ENCODE measurements around the gene TVP23A. TPM values are rescaled to one million over a fixed set of nuclear protein-coding genes. Genes with fewer than 3 reads are reported as not detected.

The TVP23A gene
- total and polyA plus RNA-seq, 10 donors = 0.29 to 2.2 (median 0.92) TPM; not detected in 1

DNA sequence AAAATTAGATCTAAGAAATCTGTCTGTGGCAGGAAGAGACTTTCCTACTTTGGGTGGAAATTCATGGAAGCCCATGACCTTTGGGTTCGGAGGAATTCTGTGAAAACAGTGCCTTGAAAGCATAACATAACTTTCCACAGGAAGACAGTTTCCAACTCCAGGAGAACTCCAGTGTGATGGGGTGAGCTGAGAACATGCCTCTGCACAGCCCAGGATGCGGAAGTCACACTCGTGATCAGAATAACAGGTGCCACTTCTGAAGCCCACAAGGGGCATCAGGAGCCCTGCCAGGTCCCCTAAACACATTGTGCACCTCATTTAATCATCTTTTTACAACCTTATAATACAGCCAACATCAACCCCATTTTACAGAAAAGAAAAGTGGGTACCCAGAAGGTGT lies 9.7 kb downstream of the TVP23A start:
- H3K27ac ChIP-seq = no peak overlapping the region
- WGBS, 5 donors = 59 to 82% (median 74%) methylated on average over 3 of the region's 3 CpGs
- no peak overlapping the region for H3K4me3 ChIP-seq
- intact Hi-C loops (cut with DNase I; ENCODE audit: low total_unique reads) = no loop called here
- no peaks in the 10 kb centered on the region for H3K27me3 ChIP-seq (replicated peaks in 1 of 7)
- TF ChIP-seq POLR2A (IDR thresholded peaks at IDR 0.05) (no peak), CTCF (IDR thresholded peaks at IDR 0.05 in 8 of 11, conservative IDR thresholded peaks at IDR 0.05 in 3 of 11) (no peak), POLR2AphosphoS5 (IDR thresholded peaks at IDR 0.05) (no peak)
- H3K36me3 ChIP-seq = no peaks in the 10 kb centered on the region
- no peak for DNase-seq
- H3K9me3 ChIP-seq = no peaks in the 10 kb centered on the region
- H3K4me1 ChIP-seq = peaks cover 0 to 40% (median 9%) of the 10 kb centered on the region in 6 donors

- TF ChIP-seq CTCF (IDR thresholded peaks at IDR 0.05 in 8 of 11, conservative IDR thresholded peaks at IDR 0.05 in 3 of 11) (no peak), POLR2AphosphoS5 (IDR thresholded peaks at IDR 0.05) (no peak), POLR2A (IDR thresholded peaks at IDR 0.05) (no peak)
- no peak for DNase-seq
- Histone ChIP-seq H3K27me3 (replicated peaks in 1 of 7) (no peaks in the 10 kb centered on the region), H3K9me3 (no peaks in the 10 kb centered on the region), H3K27ac (no peak overlapping the region), H3K4me3 (no peak overlapping the region), H3K36me3 (no peaks in the 10 kb centered on the region), H3K4me1 (peaks cover 0 to 40% (median 9%) of the 10 kb centered on the region in 6 donors)
- WGBS, 5 donors = 73 to 81% (median 77%) methylated on average over 3 of the region's 3 CpGs
- intact Hi-C loops (cut with DNase I; ENCODE audit: low total_unique reads) = no loop called here
These were observed 10.4 kb downstream of the TVP23A start for GRCh38 chr16:10808218-10808617.

DNA sequence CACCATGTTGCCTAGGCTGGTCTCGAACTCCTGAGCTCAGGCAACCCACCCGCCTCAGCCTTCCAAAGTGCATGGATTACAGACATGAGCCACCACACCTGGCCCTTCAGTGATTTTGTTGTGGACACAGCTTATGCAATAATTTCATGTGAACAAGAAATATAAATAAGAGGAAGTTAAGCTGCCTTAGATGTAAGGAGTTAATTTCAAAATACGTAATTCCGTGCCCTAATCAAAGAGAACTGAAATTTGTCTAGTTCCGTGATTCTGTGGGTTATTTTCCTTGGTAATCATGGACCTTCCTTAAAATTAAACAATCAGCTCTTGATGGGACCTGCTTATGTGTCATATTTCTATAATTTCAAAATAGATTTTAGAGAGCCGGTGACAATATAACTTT lies 11.9 kb downstream of the TVP23A start:
- no peak overlapping the region for H3K4me3 ChIP-seq
- no peaks in the 10 kb centered on the region for H3K9me3 ChIP-seq
- peaks cover 0 to 30% (median 3%) of the 10 kb centered on the region in 6 donors for H3K4me1 ChIP-seq
- H3K27ac ChIP-seq = peak overlapping the region in 1 of 8 donors; percentile 30
- WGBS, 5 donors = 54 to 77% (median 71%) methylated on average over 6 of the region's 6 CpGs
- no peaks in the 10 kb centered on the region for H3K27me3 ChIP-seq (replicated peaks in 1 of 7)
- intact Hi-C loops (cut with DNase I; ENCODE audit: low total_unique reads) = no loop called here
- no peaks in the 10 kb centered on the region for H3K36me3 ChIP-seq
- TF ChIP-seq POLR2AphosphoS5 (IDR thresholded peaks at IDR 0.05) = no peak
- TF ChIP-seq POLR2A (IDR thresholded peaks at IDR 0.05) = no peak
- no peak for TF ChIP-seq CTCF (IDR thresholded peaks at IDR 0.05 in 8 of 11, conservative IDR thresholded peaks at IDR 0.05 in 3 of 11)
- DNase-seq = no peak

DNA sequence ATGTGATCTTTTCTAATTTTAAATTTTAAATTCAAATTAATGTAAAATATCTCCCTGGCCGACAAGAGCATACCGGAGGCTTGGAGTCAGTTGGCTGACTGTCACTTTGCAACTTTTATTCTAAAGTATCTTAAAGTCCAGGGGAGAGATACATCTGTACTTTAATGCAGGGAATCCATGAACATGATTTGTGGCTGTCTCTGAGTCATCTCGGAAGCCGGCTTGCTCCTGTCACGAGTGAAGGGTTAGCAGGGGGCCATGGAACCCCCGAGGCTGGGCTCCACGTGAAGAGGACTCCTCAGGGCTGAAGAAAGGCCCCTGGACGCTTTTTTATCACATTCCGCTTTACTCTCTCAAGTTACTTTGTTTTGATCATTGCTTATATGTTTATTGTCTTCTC lies 13.3 kb downstream of the TVP23A start:
- Histone ChIP-seq H3K9me3 (no peaks in the 10 kb centered on the region), H3K27ac (no peak overlapping the region), H3K4me3 (no peak overlapping the region), H3K36me3 (no peaks in the 10 kb centered on the region), H3K27me3 (replicated peaks in 1 of 7) (no peaks in the 10 kb centered on the region), H3K4me1 (peaks cover 0 to 30% (median 3%) of the 10 kb centered on the region in 6 donors)
- intact Hi-C loops (cut with DNase I; ENCODE audit: low total_unique reads) = no loop called here
- 78 to 86% (median 81%) methylated on average over 9 of the region's 9 CpGs for WGBS, 5 donors
- no peak for TF ChIP-seq CTCF (IDR thresholded peaks at IDR 0.05 in 8 of 11, conservative IDR thresholded peaks at IDR 0.05 in 3 of 11)
- TF ChIP-seq POLR2AphosphoS5 (IDR thresholded peaks at IDR 0.05) = no peak
- no peak for TF ChIP-seq POLR2A (IDR thresholded peaks at IDR 0.05)
- no peak for DNase-seq

All from spleen (tissue), 11 donors.